K562 (cell line): Measurements from ENCODE around the gene WDR83. TPM values are rescaled to one million over a fixed set of nuclear protein-coding genes. Genes with fewer than 3 reads are reported as not detected.

ENCODE experiments used
- ARID1B ChIP-seq: fragments of 450-650 bp; IDR thresholded peaks from 2 replicates; pipeline ENCODE4 v1.6.1; 2016; ENCODE audit warnings: antibody characterized with exemption, mild to moderate bottlenecking, inconsistent platforms
- CBFA2T3 ChIP-seq: fragments of 450-650 bp; IDR thresholded peaks from 2 replicates; pipeline ENCODE4 v1.6.1; 2017
- CBX2 ChIP-seq: fragments of 200-600 bp; sonication (generic); IDR thresholded peaks from one replicate; pipeline ENCODE4 v1.6.1; 2012; ENCODE audit warnings: mild to moderate bottlenecking, low read length, inconsistent platforms; ENCODE audit not compliant: insufficient read depth, poor library complexity, severe bottlenecking
- CC2D1A ChIP-seq: fragments of 450-650 bp; IDR thresholded peaks from 2 replicates; pipeline ENCODE4 v1.6.1; 2017; ENCODE audit warnings: mild to moderate bottlenecking
- CEBPB ChIP-seq: fragments of 450-650 bp; IDR thresholded peaks from 2 replicates; pipeline ENCODE4 v1.6.1; 2016; ENCODE audit warnings: missing genetic modification characterization, missing compliant biosample characterization
- CREB3L1 ChIP-seq: fragments of 450-650 bp; IDR thresholded peaks from 2 replicates; pipeline ENCODE4 v1.6.1; 2014; ENCODE audit warnings: low read depth, mild to moderate bottlenecking, moderate library complexity, borderline replicate concordance
- EP300 ChIP-seq: IDR thresholded peaks from 2 replicates; pipeline ENCODE4 v1.6.1; 2012; ENCODE audit warnings: low read length, improper control_type of control experiment
- FOS ChIP-seq: IDR thresholded peaks from 3 replicates; pipeline ENCODE4 v1.6.1; 2011; ENCODE audit not compliant: insufficient read length; ENCODE audit errors: extremely low read depth
- HNRNPUL1 ChIP-seq: fragments of 200-400 bp; formaldehyde crosslinking; IDR thresholded peaks from 2 replicates; pipeline ENCODE4 v1.6.1; 2017; ENCODE audit warnings: low read length
- JUND ChIP-seq, 2 experiments: IDR thresholded peaks; 2 replicates in 1 of 2; 3 replicates in 1 of 2; pipeline ENCODE4 v1.6.1; 2011; ENCODE audit warnings: borderline replicate concordance in 2 of 2, low read depth in 2 of 2, low read length in 2 of 2, improper control_type of control experiment in 1 of 2, missing biosample characterization in 1 of 2, missing genetic modification characterization in 1 of 2, missing genetic modification reagents in 1 of 2
- MCM5 ChIP-seq: fragments of 450-650 bp; IDR thresholded peaks from 2 replicates; pipeline ENCODE4 v1.6.1; 2016; ENCODE audit warnings: low read depth
- MYC ChIP-seq, 2 experiments: fragments of 250-450 bp in 1 of 2; sonication (Bioruptor Pico) in 1 of 2; IDR thresholded peaks; 2 replicates each; pipeline versions ENCODE4 v1.5.1 to v1.6.1; 2012 to 2021; ENCODE audit warnings: low read depth in 2 of 2, borderline replicate concordance in 1 of 2, improper control_type of control experiment in 1 of 2, low read length in 1 of 2, mild to moderate bottlenecking in 1 of 2, moderate library complexity in 1 of 2
- NBN ChIP-seq: fragments of 450-650 bp; IDR thresholded peaks from 2 replicates; pipeline ENCODE4 v1.6.1; 2016; ENCODE audit warnings: low read depth, mild to moderate bottlenecking
- NFE2 ChIP-seq: IDR thresholded peaks from 2 replicates; pipeline ENCODE4 v1.6.1; 2014; ENCODE audit warnings: antibody characterized with exemption, low read depth
- POU5F1 ChIP-seq: fragments of 150-350 bp; IDR thresholded peaks from 2 replicates; pipeline ENCODE4 v1.6.1; 2014; ENCODE audit warnings: borderline replicate concordance, low read length, low read depth, mild to moderate bottlenecking; ENCODE audit not compliant: partially characterized antibody
- SMC3 ChIP-seq: conservative IDR thresholded peaks from 2 replicates; pipeline ENCODE4 v1.6.1; 2011; ENCODE audit warnings: low read depth, low read length, improper control_type of control experiment; ENCODE audit not compliant: insufficient read depth
- SREBF1 ChIP-seq: fragments of 150-350 bp; IDR thresholded peaks from 2 replicates; pipeline ENCODE4 v1.6.1; 2014; ENCODE audit warnings: antibody characterized with exemption, low read depth, low read length, borderline replicate concordance
- TCF3 ChIP-seq: sonication (generic); formaldehyde crosslinking; IDR thresholded peaks from 2 replicates; pipeline ENCODE4 v1.4.0; 2020; ENCODE audit warnings: mild to moderate bottlenecking, missing genetic modification reagents
- XRCC4 ChIP-seq: IDR thresholded peaks from one replicate; pipeline ENCODE4 v1.6.1; 2011; ENCODE audit not compliant: insufficient read depth, insufficient read length; ENCODE audit errors: extremely low read depth
- ZC3H4 ChIP-seq: sonication (generic); formaldehyde crosslinking; IDR thresholded peaks from 2 replicates; pipeline ENCODE4 v1.9.0; 2021; ENCODE audit warnings: missing genetic modification reagents, borderline replicate concordance
- ZNF124 ChIP-seq: sonication (generic); formaldehyde crosslinking; IDR thresholded peaks from 2 replicates; pipeline ENCODE4 v1.8.1; 2022; ENCODE audit warnings: missing genetic modification reagents
- ZNF143 ChIP-seq: sonication (generic); formaldehyde crosslinking; IDR thresholded peaks from 2 replicates; pipeline ENCODE4 v1.9.0; 2022; ENCODE audit warnings: mild to moderate bottlenecking, missing genetic modification reagents
- ZNF232 ChIP-seq: sonication (generic); formaldehyde crosslinking; IDR thresholded peaks from 2 replicates; pipeline ENCODE4 v1.8.0; 2022; ENCODE audit warnings: mild to moderate bottlenecking, missing genetic modification reagents
- ZNF280B ChIP-seq: fragments of 250-450 bp; sonication (Bioruptor Pico); IDR thresholded peaks from 2 replicates; pipeline ENCODE4 v1.5.1; 2021; ENCODE audit warnings: mild to moderate bottlenecking
- ZNF696 ChIP-seq: fragments of 250-450 bp; sonication (Bioruptor Pico); conservative IDR thresholded peaks from 2 replicates; pipeline ENCODE4 v1.4.0; 2020; ENCODE audit warnings: mild to moderate bottlenecking, moderate library complexity
- ZSCAN29 ChIP-seq: fragments of 450-650 bp; IDR thresholded peaks from 2 replicates; pipeline ENCODE4 v1.6.1; 2017
- polyA plus RNA-seq, 8 experiments: library from polyadenylated mRNA; depleted of rRNA in 4 of 8; stranded (reverse) in 5 of 8; unstranded in 3 of 8; fragments of >200 nt; fragmentation: Nextera tagmentation in 2 of 8; fragmentation: Illumina TruSeq in 1 of 8; extraction: Ambion mirVana in 2 of 8; extraction: Trizol in 1 of 8; gene quantifications; 2 replicates each; pipeline versions ENCODE4 v1.2.1 to v1.2.3, GENCODE V29; 2011 to 2014; ENCODE audit warnings: inconsistent platforms in 1 of 8, missing spikeins in 1 of 8
- total RNA-seq, 7 experiments: library from RNA; depleted of rRNA in 6 of 7; stranded (reverse); fragments of >200 nt in 6 of 7; fragmentation: Illumina TruSeq in 2 of 7; extraction: Trizol in 2 of 7; gene quantifications; 2 replicates each; pipeline versions ENCODE4 v1.2.1 to v1.2.3, GENCODE V29; 2011 to 2021; ENCODE audit warnings: low replicate concordance in 1 of 7

Gene WDR83
- total and polyA plus RNA-seq, 9 of the 15 experiments (the other 6 are each of a cell fraction or from before 2014, with no cell fraction given), result 0.52 to 21.3 (median 4.2) TPM

- TF ChIP-seq CBFA2T3 (peak; percentile 48; the same call in 1 of the 2 replicates), XRCC4 (no peak), CEBPB (no peak), FOS (no peak), ZNF232 (CRISPR knock-in tag) (no peak), NFE2 (peak; percentile 64), CREB3L1 (no peak), CBX2 (no peak), TCF3 (CRISPR knock-in tag) (no peak), ZNF280B (CRISPR knock-in tag) (no peak), NBN (no peak), ZNF696 (CRISPR knock-in tag) (no peak), JUND (IDR thresholded peaks at IDR 0.05; ENCODE audit: borderline replicate concordance, low read depth, low read length) (no peak), JUND (tag; IDR thresholded peaks at IDR 0.05; ENCODE audit: borderline replicate concordance, low read depth, low read length) (no peak), MYC (IDR thresholded peaks at IDR 0.05; ENCODE audit: low read depth, low read length) (no peak), MYC (CRISPR knock-in tag; IDR thresholded peaks at IDR 0.05; ENCODE audit: borderline replicate concordance, low read depth) (no peak), ZC3H4 (CRISPR knock-in tag) (no peak), ZSCAN29 (no peak), SMC3 (no peak), EP300 (no peak), MCM5 (no peak), CC2D1A (no peak), SREBF1 (no peak), POU5F1 (no peak), HNRNPUL1 (no peak), ZNF124 (no peak), ZNF143 (CRISPR knock-in tag) (no peak), ARID1B (peak; percentile 34; the same call in 1 of the 2 replicates)
These were observed 14.4 kb upstream of the WDR83 start (continued) for GRCh38 chr19:12652219-12652618.
